Heart left ventricle (tissue), 13 donors: Measurements from ENCODE around the gene CCDC179.

Experiments
- POLR2A ChIP-seq, 2 donors: fragments of 450-650 bp; IDR thresholded peaks; one replicate each; pipeline ENCODE4 v1.6.1; 2017; ENCODE audit warnings: antibody characterized with exemption in 2 of 2, mild to moderate bottlenecking in 2 of 2, moderate library complexity in 2 of 2
- TF ChIP-seq, protein P1 (sequence below), 12 donors: fragments of 200-600 bp; sonication (generic) in 4 of 12; IDR thresholded peaks; one replicate each; pipeline versions ENCODE4 v1.5.0 to v1.8.0; 2018 to 2022; ENCODE audit warnings: antibody characterized with exemption in 12 of 12, mild to moderate bottlenecking in 5 of 12
- donor health status: ischemic (EF 13 %, LVEDD 7.1; RV severe dilation, severe dysfunction).
- donor health status: DM: no; HTN: yes; CAD: no.
- donor health status: DM: no; HTN: no; CAD: no.
- donor health status: ischemic (EF 25% LVEDD 6.9; RV normal size, moderate dysfunction).
- donor health status: ischemic (EF 25% LVEDD 5.7; RV mildly dilated, moderate dysfunction).
- donor health status: ischemic (EF 35%, LVEDD 5.7; RV mildly dilated, moderate dysfunction).
- donor health status: nonischemic (EF 11% LVEDD 7.7; RV severe dilation, severe dysfunction).
- donor health status: DM: yes; HTN: yes; CAD: no.
- donor health status: PGD.
- donor health status: ischemic (EF 29% LVEDD 5.4; RV normal size, mild dysfunction).
- donor health status: nonischemic (EF 23%, LVEDD 6.1; RV moderate dilation, normal function).

DNA sequence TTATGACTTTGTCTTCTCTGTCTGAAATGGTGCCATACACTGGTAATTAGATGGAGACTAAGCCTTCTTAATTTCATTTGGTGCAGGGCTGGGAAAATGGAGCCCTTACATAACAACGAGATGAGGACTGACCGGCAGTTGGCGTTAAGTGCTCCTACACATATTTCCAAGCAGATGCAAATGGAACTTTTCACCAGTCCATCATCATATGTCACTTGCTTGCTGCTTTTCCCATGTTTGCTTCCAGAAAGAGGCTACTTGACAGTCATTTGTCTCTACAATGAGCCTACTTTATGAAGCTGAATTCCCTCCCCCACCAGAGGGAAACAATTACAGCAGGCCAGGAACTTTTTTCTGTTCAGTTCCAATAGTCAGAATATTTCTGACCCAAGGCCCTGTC is 63.2 kb downstream of the CCDC179 start:
- TF ChIP-seq, protein P1, sequence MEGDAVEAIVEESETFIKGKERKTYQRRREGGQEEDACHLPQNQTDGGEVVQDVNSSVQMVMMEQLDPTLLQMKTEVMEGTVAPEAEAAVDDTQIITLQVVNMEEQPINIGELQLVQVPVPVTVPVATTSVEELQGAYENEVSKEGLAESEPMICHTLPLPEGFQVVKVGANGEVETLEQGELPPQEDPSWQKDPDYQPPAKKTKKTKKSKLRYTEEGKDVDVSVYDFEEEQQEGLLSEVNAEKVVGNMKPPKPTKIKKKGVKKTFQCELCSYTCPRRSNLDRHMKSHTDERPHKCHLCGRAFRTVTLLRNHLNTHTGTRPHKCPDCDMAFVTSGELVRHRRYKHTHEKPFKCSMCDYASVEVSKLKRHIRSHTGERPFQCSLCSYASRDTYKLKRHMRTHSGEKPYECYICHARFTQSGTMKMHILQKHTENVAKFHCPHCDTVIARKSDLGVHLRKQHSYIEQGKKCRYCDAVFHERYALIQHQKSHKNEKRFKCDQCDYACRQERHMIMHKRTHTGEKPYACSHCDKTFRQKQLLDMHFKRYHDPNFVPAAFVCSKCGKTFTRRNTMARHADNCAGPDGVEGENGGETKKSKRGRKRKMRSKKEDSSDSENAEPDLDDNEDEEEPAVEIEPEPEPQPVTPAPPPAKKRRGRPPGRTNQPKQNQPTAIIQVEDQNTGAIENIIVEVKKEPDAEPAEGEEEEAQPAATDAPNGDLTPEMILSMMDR (IDR thresholded peaks at IDR 0.05): no peak
- TF ChIP-seq POLR2A (IDR thresholded peaks at IDR 0.05): no peak
